ENCODE results near the gene TICAM1. TPM values are rescaled to one million over a fixed set of nuclear protein-coding genes. Genes with fewer than 3 reads are reported as not detected.
"Not testable (repeated sequence)": the region's sequence is repeated elsewhere in the genome, so short reads cannot be mapped to it uniquely, and the experiment has no call there.

The TICAM1 gene
- total RNA-seq, 1 experiment from 2014 or later: 12.2 TPM

- Histone ChIP-seq H3K27me3 (ENCODE audit: control insufficient read depth, insufficient read depth, low read length) (no peaks in the 10 kb centered on the region), H3K27ac (ENCODE audit: low read length) (peak within 1 kb of the TSS; percentile 77), H3K4me3 (ENCODE audit: low read depth in 2 of 2, low read length in 2 of 2) (peak within 1 kb of the TSS; percentile 68 to 69), H3K36me3 (ENCODE audit: control insufficient read depth, insufficient read depth, low read length) (no peaks in the 10 kb centered on the region), H3K4me1 (ENCODE audit: control insufficient read depth, insufficient read depth, low read length) (peaks cover 11% of the 10 kb centered on the region), H3K9me3 (ENCODE audit: control insufficient read depth, insufficient read depth, low read depth, low read length) (no peaks in the 10 kb centered on the region)
- DNase-seq (ENCODE audit: low read depth, low spot score) (peak; percentile 99), ATAC-seq (peak; percentile 98)
- TF ChIP-seq TCF7L2 (IDR thresholded peaks at IDR 0.05; ENCODE audit: low read depth, low read length): no peak
- no peak; the same call in 1 of the 2 replicates for TF ChIP-seq POLR2AphosphoS5 (IDR thresholded peaks at IDR 0.05; ENCODE audit: low read depth, low read length)
- TF ChIP-seq, protein P1, sequence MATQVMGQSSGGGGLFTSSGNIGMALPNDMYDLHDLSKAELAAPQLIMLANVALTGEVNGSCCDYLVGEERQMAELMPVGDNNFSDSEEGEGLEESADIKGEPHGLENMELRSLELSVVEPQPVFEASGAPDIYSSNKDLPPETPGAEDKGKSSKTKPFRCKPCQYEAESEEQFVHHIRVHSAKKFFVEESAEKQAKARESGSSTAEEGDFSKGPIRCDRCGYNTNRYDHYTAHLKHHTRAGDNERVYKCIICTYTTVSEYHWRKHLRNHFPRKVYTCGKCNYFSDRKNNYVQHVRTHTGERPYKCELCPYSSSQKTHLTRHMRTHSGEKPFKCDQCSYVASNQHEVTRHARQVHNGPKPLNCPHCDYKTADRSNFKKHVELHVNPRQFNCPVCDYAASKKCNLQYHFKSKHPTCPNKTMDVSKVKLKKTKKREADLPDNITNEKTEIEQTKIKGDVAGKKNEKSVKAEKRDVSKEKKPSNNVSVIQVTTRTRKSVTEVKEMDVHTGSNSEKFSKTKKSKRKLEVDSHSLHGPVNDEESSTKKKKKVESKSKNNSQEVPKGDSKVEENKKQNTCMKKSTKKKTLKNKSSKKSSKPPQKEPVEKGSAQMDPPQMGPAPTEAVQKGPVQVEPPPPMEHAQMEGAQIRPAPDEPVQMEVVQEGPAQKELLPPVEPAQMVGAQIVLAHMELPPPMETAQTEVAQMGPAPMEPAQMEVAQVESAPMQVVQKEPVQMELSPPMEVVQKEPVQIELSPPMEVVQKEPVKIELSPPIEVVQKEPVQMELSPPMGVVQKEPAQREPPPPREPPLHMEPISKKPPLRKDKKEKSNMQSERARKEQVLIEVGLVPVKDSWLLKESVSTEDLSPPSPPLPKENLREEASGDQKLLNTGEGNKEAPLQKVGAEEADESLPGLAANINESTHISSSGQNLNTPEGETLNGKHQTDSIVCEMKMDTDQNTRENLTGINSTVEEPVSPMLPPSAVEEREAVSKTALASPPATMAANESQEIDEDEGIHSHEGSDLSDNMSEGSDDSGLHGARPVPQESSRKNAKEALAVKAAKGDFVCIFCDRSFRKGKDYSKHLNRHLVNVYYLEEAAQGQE (IDR thresholded peaks at IDR 0.05; ENCODE audit: insufficient read depth in 1 of 2, low read depth in 2 of 2, low read length in 1 of 2): no peak
- peak; percentile 96 for TF ChIP-seq CTCF (IDR thresholded peaks at IDR 0.05)
- TF ChIP-seq SIN3A (IDR thresholded peaks at IDR 0.05; ENCODE audit: borderline replicate concordance, insufficient read depth, low read depth, low read length): no peak
- CTCF ChIA-PET: interaction anchor here (0.6 to 1.7 kb wide), 14 partner anchors 25 to 1811 kb away, joined by 3 to 33 read pairs (median 5); no protein-coding TSS in a partner anchor
- BruUV-seq (replicated peaks): no TSS peak
- in situ Hi-C loops (cut with HindIII; ENCODE audit: low pct_unique_long_range_greater_than_20kb, low sequenced_read_pairs) (no loop called here), intact Hi-C loops (cut with micrococcal nuclease; ENCODE audit: unreplicated experiment) (loop anchor here (2.0 kb wide), 1 partner anchor 59 kb away; no protein-coding TSS in a partner anchor)
- POLR2A ChIA-PET: interaction anchor here (0.5 to 0.6 kb wide), 2 partner anchors 63 to 65 kb away, joined by 3 to 14 read pairs; no protein-coding TSS in a partner anchor
These were observed 40.1 kb downstream of the TICAM1 start, which contains the start of gene FEM1A for GRCh38 chr19:4791183-4792018. Gene FEM1A, plus strand, starts transcription at chr19:4791734. Its CDS starts 121 bp downstream, at chr19:4791855.

DNA sequence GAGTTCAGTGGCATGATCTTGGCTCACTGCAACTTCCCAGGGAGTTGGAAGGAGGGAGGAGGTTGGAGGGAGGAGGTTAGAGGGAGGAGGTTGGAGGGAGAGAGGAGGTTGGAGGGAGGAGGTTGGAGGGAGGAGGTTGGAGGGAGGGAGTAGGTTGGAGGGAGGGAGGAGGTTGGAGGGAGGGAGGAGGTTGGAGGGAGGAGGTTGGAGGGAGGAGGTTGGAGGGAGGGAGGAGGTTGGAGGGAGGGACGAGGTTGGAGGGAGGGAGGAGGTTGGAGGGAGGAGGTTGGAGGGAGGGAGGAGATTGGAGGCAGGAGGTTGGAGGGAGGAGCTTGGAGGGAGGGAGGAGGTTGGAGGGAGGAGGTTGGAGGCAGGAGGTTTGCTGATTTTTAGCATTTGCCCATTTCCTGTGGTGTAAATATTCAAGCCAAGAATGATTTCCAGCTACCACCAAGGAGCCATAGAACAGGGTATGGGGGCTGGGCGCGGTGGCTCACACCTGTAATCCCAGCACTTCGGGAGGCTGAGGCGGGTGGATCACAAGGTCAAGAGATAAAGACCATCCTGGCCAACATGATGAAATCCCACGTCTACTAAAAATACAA lies 45.0 kb downstream of the TICAM1 start:
- DNase-seq (ENCODE audit: low read depth, low spot score); ATAC-seq; H3K27me3 ChIP-seq (ENCODE audit: control insufficient read depth, insufficient read depth, low read length); H3K4me1 ChIP-seq (ENCODE audit: control insufficient read depth, insufficient read depth, low read length); in situ Hi-C loops (cut with HindIII; ENCODE audit: low pct_unique_long_range_greater_than_20kb, low sequenced_read_pairs); H3K27ac ChIP-seq (ENCODE audit: low read length); H3K4me3 ChIP-seq (ENCODE audit: low read depth in 2 of 2, low read length in 2 of 2); H3K9me3 ChIP-seq (ENCODE audit: control insufficient read depth, insufficient read depth, low read depth, low read length); H3K36me3 ChIP-seq (ENCODE audit: control insufficient read depth, insufficient read depth, low read length); intact Hi-C loops (cut with micrococcal nuclease; ENCODE audit: unreplicated experiment); POLR2A ChIA-PET; BruUV-seq (replicated peaks): not testable (repeated sequence)
- CTCF ChIA-PET: interaction anchor here (0.9 kb wide), 1 partner anchor 26 kb away, joined by 3 read pairs; no protein-coding TSS in a partner anchor

Data from Panc1 (cell line).